Caki2 (cell line): ENCODE measurements around the gene ZNF750. TPM values are rescaled to one million over a fixed set of nuclear protein-coding genes. Genes with fewer than 3 reads are reported as not detected.

Experiments
- DNase-seq: peaks from one replicate; pipeline ENCODE4 v3.0.0-alpha.2; 2015; ENCODE audit warnings: low read depth
- in situ Hi-C: cut with HindIII; loops from 2 replicates; pipeline ENCODE4 v1.10.0; 2016; ENCODE audit warnings: low sequenced_read_pairs, low pct_unique_long_range_greater_than_20kb, mixed read lengths
- total RNA-seq: library from RNA; depleted of rRNA; stranded (reverse); fragments of >200 nt; shearing (Covaris generic); gene quantifications from 2 replicates; pipeline ENCODE4 v1.2.3, GENCODE V29; 2014; ENCODE audit warnings: low replicate concordance

The ZNF750 gene
- total RNA-seq, 1 experiment from 2014 or later: not detected

GRCh38 chr17:82863383-82863940 is 23.6 kb upstream of the ZNF750 start:
- in situ Hi-C loops: no loop called here
- DNase-seq: no peak

GRCh38 chr17:82862737-82863382 is 23.0 kb upstream of the ZNF750 start:
- no peak for DNase-seq
- in situ Hi-C loops: no loop called here

- in situ Hi-C loops: no loop called here
- DNase-seq: no peak
These were observed 22.4 kb upstream of the ZNF750 start for GRCh38 chr17:82862191-82862590.

- DNase-seq: no peak
- in situ Hi-C loops: no loop called here
These were observed 21.6 kb upstream of the ZNF750 start for GRCh38 chr17:82861393-82861775.

- no peak for DNase-seq
- in situ Hi-C loops: no loop called here
These were observed 21.0 kb upstream of the ZNF750 start for GRCh38 chr17:82860606-82861392.

GRCh38 chr17:82859431-82860403 is 19.9 kb upstream of the ZNF750 start:
- peak; percentile 98 for DNase-seq
- in situ Hi-C loops: no loop called here

- DNase-seq: no peak
- in situ Hi-C loops: no loop called here
These were observed 18.7 kb upstream of the ZNF750 start for GRCh38 chr17:82858376-82859126.

- in situ Hi-C loops: no loop called here
- no peak for DNase-seq
These were observed 16.5 kb upstream of the ZNF750 start for GRCh38 chr17:82856361-82856760.

- no peak for DNase-seq
- in situ Hi-C loops: no loop called here
These were observed 14.4 kb upstream of the ZNF750 start for GRCh38 chr17:82854226-82854625.

- DNase-seq: no peak
- in situ Hi-C loops: no loop called here
These were observed 11.6 kb upstream of the ZNF750 start for GRCh38 chr17:82851381-82851780.

- in situ Hi-C loops: no loop called here
- no peak for DNase-seq
These were observed 9.5 kb upstream of the ZNF750 start for GRCh38 chr17:82849076-82849945.

- no peak for DNase-seq
These were observed 8.3 kb upstream of the ZNF750 start for GRCh38 chr17:82848022-82848592.

GRCh38 chr17:82846061-82846691 is 6.4 kb upstream of the ZNF750 start:
- in situ Hi-C loops: no loop called here
- DNase-seq: no peak

More at GRCh38 chr17:82848022-82848592, 8.3 kb upstream of the ZNF750 start:
- in situ Hi-C loops: no loop called here

GRCh38 chr17:82845163-82845807 is 5.5 kb upstream of the ZNF750 start:
- in situ Hi-C loops: no loop called here

GRCh38 chr17:82844796-82845162 is 5.0 kb upstream of the ZNF750 start:
- DNase-seq: no peak
- in situ Hi-C loops: no loop called here

More at GRCh38 chr17:82845163-82845807, 5.5 kb upstream of the ZNF750 start:
- no peak for DNase-seq
